ENCODE results near the gene THSD4. TPM values are rescaled to one million over a fixed set of nuclear protein-coding genes. Genes with fewer than 3 reads are reported as not detected.
"Not testable (repeated sequence)": the region's sequence is repeated elsewhere in the genome, so short reads cannot be mapped to it uniquely, and the experiment has no call there.

Gene THSD4
- total RNA-seq, 2 experiments from 2014 or later = not detected

DNA sequence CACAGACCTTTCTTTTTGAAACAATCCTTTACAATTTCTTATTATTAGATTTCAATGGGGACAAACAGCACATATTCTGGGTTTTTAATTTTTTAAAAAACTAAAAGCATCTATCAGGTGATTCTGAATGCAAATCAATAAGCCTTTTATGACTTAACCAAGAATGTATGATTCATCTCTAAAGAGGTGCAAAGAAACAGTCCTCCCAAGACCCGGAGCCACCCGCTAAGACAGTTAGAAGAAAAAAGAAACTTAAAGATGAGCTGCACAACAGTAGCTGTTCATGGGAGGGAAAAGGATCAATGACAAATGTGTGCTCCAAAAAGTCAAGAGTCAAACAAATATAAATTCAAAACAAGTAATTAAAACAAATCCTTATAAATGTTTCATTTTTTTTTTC lies 319.5 kb downstream of the THSD4 start:
- CTCF ChIA-PET = no interaction called here
- POLR2A ChIA-PET = no interaction called here

DNA sequence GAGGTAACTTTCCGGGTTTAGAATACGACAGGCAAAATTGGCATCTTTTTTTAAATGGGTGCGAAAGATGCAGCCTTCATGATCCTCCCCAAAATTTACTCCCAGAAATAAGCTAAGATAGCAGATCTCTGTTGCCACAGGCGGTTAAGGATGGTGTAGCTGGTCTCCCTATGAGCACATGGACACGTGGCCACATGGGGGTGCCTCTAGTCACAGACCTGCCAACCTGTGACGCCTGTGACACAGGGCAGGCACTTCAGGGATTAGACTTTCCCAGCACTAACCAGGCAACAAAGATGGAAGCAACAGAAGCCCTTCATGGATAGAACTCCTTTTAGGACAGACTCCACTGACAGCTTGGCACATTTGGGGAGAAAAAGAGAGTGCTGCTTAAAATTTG lies 320.3 kb downstream of the THSD4 start:
- ChIA-PET CTCF (no interaction called here), POLR2A (no interaction called here)

DNA sequence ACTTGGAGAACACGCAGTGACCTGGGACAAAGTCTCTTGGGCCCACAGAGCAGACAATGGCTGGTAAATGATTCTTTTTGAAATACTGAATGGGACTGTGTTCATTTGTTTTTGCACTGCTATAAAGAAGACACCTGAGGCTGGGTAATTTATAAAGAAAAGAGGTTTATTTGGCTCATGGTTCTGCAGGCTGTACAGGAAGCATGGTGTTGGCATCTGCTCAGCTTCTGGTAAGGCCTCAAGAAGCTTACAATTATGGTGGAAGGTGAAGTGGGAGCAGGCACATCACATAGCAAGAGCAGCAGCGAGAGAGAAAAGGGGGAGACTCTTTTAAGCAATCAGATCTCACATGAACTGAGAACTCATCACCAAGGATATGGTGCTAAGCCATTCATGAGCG lies 321.6 kb downstream of the THSD4 start:
- POLR2A ChIA-PET = no interaction called here
- CTCF ChIA-PET = no interaction called here

DNA sequence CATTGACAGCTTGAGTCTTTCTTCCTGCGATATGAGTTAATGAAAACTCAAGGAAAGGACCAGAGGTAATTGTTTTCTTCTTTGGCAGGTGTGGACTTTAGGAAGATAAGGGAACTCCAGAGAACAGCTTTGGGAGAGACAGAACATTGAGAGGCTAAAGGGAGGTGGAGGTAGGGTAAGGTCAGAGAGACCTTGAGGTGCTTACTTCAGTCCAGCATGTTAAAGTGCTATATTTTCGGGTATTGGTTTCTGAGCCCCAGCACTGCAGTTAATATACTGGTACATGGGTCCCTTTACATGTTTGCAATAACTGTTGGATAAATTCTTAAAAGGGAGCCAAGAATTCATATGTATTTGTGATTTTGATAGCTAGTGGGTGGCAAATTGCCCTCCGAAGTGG lies 322.1 kb downstream of the THSD4 start:
- POLR2A ChIA-PET = no interaction called here
- CTCF ChIA-PET = interaction anchor here (1.1 kb wide), 1 partner anchor 322 kb away, joined by 3 read pairs; the partner anchor contains the start of gene THSD4

DNA sequence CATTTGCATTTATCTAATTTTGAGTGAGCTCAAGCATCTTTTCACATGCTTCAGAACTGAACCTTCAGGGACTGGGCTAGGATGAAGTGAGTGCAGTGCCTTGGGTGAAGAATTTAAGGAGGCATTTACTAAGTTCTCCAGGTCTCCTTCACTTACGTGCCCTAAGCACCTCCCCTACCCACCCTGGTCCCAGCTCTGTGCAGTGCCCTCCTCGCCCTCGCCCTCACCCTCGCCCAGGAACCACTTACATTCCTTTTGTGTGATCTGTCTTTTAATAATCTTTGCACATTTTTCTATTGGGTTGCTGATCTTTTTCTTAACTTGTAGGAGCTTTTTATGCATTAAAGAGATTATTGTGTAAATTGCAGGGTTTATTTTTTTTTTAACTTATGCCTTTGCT lies 322.6 kb downstream of the THSD4 start:
- CTCF ChIA-PET = interaction anchor here (1.1 kb wide), 1 partner anchor 323 kb away, joined by 3 read pairs; the partner anchor contains the start of gene THSD4
- POLR2A ChIA-PET = no interaction called here

DNA sequence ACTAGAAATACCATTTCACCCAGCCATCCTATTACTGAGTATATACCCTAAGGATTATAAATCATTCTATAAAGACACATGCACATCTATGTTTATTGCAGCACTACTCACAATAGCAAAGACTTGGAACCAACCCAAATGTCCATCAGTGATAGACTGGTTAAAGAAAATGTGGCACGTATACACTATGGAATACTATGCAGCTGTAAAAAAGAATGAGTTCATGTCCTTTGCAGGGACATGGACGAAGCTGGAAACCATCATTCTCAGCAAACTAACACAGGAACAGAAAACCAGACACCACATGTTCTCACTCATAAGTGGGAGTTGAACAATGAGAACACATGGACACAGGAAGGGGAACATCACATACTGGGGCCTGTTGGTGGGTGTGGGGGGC lies 324.2 kb downstream of the THSD4 start:
- CTCF ChIA-PET = interaction anchor here (0.9 kb wide), 1 partner anchor 52 kb away, joined by 3 read pairs; no protein-coding TSS in a partner anchor
- POLR2A ChIA-PET = not testable (repeated sequence)

DNA sequence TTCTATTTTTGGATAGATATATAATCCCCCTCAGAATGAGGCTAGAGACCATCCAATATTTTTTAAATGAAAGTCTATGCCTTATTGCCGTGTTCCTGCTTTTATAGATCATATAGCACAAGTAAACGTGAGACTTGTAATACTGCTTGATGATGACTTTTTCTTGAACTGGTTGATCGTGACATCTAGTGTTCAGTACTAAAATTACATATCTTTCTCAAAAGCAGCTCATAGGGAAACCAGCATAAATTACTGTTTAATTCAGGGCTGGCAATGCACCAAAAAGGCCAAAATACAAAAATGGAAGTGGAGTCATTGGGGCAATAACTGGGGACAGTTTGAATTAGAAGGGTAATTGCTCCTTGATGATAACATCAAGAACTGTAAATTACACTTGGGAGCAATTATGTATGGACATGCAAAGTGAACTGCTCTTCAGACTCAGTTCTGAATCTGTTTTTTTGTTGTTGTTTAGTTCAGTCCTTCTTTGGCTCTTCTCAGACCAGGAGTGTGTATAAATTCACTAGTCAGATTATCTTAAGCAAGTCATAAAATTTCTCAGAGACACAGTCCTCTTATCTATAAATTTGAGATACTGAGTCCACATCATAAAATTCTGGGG lies 325.3 kb downstream of the THSD4 start:
- POLR2A ChIA-PET = no interaction called here
- CTCF ChIA-PET = interaction anchor here (0.7 to 1.4 kb wide), 3 partner anchors 21 to 326 kb away, joined by 3 to 5 read pairs (median 3); partner anchors contain the start of gene THSD4

DNA sequence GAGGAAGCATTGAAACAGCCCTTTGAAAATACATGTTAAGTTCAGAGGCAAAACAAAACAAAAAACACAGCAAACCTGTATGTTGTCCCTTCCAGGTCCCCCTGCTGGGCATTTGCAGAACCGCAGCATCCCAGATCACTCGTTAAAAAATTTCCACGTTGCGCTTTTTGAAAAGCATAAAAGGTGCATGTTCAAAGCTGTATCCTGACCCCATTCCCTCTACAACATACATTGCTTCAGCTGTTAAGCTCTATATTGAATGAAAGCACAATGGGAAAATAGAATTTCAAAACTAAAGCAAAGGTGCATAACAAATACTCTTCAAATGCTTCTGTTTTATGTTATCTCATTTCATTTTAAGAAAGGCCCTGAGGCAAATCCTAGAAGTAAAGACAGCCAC lies 328.3 kb downstream of the THSD4 start:
- ChIA-PET POLR2A (no interaction called here), CTCF (interaction anchor here (0.5 kb wide), 1 partner anchor 9 kb away, joined by 3 read pairs; no protein-coding TSS in a partner anchor)

DNA sequence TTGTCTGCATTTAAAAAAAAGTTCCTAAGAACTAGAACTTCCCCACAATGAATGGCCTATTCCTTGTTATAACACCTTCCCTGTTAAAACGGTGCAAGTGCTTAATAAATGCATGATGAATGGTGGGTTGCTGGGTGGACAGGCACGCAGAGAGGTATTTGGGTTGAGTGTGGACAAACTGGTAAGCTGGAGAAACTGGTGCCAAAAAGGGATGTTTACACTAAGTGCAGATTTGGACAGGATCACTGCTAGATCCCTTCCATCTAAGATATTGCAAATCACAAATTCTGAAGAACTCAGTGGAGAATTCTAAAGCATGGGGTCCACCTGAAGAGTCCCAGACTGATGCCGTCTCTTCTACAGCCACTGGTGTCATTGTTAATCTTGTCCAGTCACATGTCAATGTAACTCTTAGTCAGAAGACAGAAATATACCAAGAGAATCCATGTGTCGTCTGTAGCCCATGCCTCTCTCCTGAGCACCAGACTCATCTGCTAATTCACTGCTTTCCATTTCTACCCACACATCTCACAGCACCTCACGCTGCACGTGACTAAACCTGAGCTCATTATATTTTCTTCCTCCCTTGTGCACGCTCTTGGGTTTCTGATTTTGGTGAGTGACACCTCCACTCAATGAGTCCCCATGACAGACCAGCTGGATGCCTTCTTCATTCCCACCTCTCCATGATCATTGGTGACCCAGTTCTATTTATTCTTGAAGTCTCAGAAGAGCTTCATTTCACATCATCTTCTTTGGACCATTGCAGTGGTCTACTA lies 328.9 kb downstream of the THSD4 start:
- CTCF ChIA-PET = interaction anchor here (0.5 to 1.2 kb wide), 2 partner anchors 8 to 58 kb away, joined by 3 read pairs; no protein-coding TSS in a partner anchor
- POLR2A ChIA-PET = no interaction called here

DNA sequence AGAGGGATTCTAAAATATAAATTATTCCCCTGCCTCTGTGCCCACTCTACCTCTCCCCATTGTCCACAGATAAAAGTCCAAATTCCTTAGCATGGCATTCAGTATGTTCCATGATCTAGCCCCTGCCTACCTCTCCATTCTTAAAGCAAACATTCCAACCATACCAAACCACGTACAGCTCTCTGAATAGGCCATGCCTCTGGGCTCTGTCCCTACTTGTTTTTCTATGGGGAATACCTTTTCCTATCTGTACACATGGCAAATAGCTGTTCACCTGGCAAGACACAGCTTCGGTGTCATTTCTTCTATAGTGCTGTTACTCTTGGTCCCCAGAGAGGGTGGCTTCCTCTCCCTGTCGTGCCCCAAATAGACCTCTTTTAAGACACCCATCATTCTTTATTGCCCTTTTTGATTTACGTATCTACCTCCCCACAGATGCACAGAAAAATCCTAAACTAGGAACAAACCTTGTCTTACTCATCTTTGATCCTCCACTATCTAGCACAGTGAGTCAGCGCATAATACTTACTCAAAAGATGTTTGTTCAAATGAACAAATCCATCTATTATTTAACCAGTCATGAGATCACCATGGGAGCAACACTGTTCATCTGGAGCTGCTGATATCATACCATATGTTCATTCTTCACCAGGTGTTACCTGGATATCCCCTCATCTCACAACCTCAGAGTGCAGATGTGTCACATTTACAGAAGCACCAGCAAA lies 329.8 kb downstream of the THSD4 start:
- ChIA-PET CTCF (interaction anchor here (1.2 kb wide), 1 partner anchor 59 kb away, joined by 3 read pairs; no protein-coding TSS in a partner anchor), POLR2A (no interaction called here)

DNA sequence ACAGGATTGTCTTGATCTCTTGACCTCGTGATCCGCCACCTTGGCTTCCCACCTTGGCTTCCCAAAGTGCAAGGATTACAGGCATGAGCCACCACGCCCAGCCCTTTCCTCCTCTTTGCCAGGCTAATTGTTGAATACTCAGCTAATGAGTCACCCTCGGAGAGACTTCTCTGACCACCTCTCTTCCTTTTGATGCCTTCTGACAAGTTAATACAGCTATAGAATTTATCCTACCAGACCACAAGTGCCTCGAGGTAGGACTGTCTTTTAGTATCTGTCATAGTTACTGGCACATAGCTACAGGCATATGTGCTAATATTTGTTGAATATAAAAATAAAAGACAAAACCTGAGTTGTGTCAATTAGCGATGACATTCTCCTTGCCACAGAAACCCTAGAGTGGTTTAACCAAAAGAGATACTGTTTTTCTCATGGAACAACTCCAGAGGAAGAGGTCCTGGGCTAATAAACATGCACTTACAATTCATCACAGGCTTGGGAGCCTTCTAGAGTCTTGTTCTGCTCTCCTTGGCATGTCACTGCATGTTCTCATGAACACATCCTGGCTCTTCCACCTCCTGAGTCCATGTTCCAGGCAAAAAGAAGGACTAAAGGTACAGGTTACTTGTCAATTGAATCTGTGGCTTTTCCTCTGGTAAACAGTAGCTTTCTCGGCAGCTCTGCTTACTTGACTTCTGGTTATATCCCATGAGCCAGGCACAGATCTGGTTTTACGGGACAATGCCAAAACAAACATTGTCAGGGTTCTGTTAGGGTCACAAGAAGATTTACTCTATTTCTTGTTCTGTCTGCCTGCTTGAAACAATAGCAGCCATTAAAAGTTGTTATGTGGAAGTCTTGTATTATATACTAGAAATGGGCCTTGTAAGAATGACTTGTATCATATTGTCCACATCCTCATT lies 332.3 kb downstream of the THSD4 start:
- ChIA-PET CTCF (no interaction called here), POLR2A (no interaction called here)

DNA sequence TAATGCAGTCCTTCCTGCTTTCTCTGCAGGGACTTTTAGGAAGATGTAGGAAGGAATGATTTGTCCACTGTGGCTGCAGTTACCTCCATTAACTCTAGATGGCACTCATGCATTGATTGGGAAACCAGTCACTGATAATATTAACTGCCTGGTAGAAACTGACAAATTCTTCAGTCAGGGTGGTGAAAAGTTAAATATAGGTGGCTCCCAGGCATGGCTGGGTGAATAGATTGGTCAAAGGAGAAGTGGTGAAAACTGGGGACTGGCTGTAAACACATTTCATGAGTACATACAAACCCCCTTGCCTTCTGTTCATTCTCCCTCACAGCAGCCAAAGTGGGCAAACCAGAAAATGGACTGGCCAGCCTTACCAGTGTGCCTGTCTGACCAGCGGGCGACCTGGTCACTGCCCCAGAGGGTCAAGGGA lies 333.4 kb downstream of the THSD4 start:
- CTCF ChIA-PET = no interaction called here

DNA sequence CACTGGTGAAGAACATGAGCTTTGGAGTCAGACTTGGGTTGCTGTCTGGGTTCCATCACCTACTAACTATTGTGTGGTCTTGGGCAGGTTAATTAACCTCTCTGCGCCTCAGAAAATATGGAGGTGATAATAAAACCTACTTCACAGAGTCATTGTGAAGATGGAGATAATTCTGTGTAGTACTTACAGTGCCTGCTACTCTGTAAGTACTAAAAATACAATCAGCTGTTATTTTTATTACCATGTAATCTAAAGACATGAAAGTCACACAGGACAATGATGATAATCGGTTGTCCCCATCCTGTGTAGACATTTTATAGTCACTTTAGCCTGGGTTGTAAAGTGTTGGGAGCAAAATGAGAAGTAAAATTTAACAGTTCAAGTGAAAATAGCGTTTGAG lies 334.1 kb downstream of the THSD4 start:
- CTCF ChIA-PET = no interaction called here

More for the DNA sequence above, 333.4 kb downstream of the THSD4 start:
- POLR2A ChIA-PET = no interaction called here

DNA sequence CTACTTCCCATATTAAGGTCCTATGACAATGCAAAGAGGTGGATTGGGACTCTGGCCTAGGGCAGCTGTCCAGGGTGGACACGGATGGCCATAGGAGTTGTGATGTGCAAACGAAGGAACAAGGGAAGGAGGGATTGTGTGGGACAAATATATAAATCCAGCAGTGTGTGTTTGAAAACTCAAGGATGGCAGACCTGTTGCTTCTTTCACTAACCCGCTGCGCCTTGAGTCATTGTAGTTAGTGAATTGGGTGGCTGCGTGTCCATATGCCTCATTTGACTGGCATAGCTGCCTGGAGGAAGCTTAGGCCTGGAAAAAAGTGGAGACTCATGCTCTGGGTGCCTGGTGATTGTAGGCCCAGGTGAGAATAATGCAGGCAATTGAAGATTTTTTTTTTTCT lies 334.7 kb downstream of the THSD4 start:
- ChIA-PET CTCF (no interaction called here), POLR2A (no interaction called here)

More for the DNA sequence above, 334.1 kb downstream of the THSD4 start:
- POLR2A ChIA-PET = no interaction called here

DNA sequence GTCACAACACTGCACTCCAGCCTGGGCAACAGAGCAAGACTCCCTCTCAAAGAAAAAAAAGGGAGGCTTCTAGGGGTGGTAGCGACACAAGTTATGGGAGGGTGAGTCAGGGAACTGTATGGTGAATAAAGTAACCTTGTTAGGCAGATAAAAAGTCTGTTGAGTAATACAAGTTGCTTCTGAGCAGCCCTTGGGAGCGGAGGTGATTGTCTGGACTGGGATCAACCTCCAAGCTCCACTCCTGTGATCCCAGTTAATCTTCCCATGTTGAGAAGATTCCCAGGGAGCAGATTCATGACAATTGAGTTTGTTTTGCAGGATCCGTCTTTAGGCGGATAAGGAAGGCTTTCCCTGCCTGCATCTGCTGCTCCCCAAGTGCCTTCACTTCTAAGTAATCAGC lies 335.9 kb downstream of the THSD4 start:
- POLR2A ChIA-PET = no interaction called here
- CTCF ChIA-PET = no interaction called here

DNA sequence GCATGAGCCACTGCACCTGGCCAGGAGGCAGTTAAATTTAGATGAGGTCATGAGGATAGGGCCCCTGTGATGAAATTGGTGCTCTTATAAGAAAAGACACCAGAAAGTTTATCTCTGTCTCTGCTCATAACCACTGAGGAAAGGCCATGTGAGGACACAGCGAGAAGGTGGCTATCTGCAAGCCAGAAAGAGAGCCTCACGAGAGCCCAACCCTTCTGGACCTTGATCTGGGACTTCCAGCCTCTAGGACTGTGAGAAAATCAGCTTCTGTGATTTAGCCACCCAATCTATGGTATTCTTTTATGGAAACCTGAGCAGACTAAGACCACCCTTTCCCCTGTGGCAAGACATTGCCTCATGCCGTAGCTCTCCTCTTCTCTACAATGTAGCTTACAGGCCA lies 337.6 kb downstream of the THSD4 start:
- CTCF ChIA-PET = interaction anchor here (0.7 kb wide), 1 partner anchor 9 kb away, joined by 3 read pairs; no protein-coding TSS in a partner anchor
- POLR2A ChIA-PET = no interaction called here

DNA sequence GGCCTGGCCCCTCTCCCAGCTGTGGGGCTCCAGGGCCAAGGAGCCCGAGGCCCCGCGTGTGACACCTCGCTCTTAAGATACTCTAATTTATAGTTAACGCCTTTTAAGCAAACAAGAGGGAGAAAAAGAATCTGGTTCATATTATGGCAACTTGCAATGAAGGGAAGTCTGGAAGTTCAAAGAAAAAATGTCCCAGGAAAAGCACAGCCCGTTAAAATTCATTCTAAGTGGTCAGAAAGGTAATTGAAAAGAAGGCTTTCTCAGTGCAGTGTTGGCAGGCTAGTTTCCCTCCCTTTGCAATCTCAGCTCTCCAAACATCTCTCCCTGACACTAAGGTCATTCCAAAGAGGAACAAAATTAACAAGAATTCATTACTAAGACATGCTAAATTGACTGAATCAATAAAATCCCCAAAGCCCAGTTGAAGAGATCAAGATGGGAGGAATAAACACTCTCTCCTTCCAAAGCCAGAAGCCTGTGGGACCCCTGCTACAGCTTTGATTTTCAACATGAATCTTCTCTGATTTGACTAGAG lies 339.3 kb downstream of the THSD4 start:
- CTCF ChIA-PET = interaction anchor here (0.6 kb wide), 1 partner anchor 92 kb away, joined by 4 read pairs; no protein-coding TSS in a partner anchor
- POLR2A ChIA-PET = no interaction called here

DNA sequence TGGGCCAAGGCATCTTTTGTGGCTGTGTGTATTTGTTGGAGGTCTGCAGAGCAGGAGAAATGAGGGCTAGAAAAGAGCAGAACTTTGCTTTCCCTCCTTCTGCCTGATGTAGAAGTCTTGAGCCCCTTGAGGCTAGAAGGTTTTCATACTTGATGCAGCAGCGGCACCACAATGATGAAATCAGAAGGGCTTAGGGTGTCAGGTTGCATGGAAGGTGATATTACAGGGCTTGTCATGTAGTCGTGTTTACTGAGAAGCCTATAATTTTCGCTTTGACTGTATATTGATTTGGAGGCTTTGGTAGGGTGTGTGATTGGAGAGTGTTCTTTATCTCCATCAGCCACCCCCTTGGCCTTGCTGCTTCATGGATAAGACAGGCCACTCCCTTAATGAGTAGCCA lies 339.8 kb downstream of the THSD4 start:
- ChIA-PET CTCF (no interaction called here), POLR2A (no interaction called here)

DNA sequence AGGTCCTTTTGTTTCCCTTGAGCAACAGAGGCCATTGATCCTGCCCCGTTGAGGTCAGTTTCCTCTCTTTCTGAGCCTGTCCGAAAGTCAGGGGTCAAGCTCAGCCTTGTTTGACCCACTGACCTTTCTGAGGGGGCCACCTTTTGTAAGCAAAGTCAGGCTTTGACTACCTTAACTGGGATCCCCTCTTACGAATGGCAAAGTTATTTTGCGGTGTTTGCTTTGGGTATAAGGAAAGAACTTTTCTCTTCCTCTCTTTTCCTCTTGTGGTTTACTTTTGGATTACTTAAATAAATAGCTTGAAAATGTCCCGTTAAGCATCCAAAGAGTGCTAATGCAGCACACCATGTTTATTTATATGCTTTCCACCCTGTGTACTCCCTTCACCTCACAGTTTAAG lies 340.6 kb downstream of the THSD4 start:
- ChIA-PET POLR2A (no interaction called here), CTCF (no interaction called here)

Measured in activated CD8-positive, alpha-beta memory T cell treated with anti-CD3 and anti-CD28 coated beads for 36 hours (primary cell).